ENCODE measurements around the gene GNB1L. TPM values are rescaled to one million over a fixed set of nuclear protein-coding genes. Genes with fewer than 3 reads are reported as not detected.
A peak's percentile ranks its signal among the peaks of the same experiment; 100 is the strongest.

The GNB1L gene
- total and polyA plus RNA-seq, 9 of the 15 experiments (the other 6 are each of a cell fraction or from before 2014, with no cell fraction given): 0.56 to 50.5 (median 10.2) TPM

DNA sequence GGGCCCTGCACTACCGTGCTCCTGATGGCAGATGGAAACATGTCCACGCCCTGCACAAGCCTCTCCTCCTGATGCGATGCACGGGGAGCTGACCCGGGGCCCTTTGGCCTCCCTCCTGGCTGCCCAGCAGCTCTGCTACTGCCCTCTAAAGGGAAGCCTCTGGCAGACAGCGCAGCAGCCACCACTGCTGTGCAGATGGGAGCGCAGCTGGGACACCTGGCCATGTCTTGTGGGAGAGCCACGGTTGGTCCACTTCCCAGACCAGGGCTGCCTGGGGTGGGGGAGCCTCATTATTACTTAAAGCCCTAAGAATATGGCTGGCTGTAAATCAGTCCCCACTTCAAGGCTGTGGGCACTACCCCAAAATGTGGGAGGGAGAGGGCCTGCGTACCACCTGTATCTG, 55.8 kb downstream of the GNB1L start (continued):
- TF ChIP-seq, protein P1, sequence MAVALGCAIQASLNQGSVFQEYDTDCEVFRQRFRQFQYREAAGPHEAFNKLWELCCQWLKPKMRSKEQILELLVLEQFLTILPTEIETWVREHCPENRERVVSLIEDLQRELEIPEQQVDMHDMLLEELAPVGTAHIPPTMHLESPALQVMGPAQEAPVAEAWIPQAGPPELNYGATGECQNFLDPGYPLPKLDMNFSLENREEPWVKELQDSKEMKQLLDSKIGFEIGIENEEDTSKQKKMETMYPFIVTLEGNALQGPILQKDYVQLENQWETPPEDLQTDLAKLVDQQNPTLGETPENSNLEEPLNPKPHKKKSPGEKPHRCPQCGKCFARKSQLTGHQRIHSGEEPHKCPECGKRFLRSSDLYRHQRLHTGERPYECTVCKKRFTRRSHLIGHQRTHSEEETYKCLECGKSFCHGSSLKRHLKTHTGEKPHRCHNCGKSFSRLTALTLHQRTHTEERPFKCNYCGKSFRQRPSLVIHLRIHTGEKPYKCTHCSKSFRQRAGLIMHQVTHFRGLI (CRISPR knock-in tag; IDR thresholded peaks at IDR 0.05): no peak
- TF ChIP-seq ZNF830 (CRISPR knock-in tag; IDR thresholded peaks at IDR 0.05) (no peak), GABPB1 (CRISPR knock-in tag; IDR thresholded peaks at IDR 0.05) (no peak), ZNF184 (CRISPR knock-in tag; IDR thresholded peaks at IDR 0.05) (0 out of 2 replicates have a peak, but pooled peaks have one; percentile 5), ZNF436 (CRISPR knock-in tag; IDR thresholded peaks at IDR 0.05) (no peak), KLF13 (tag; IDR thresholded peaks at IDR 0.05; ENCODE audit: borderline replicate concordance, low read depth) (no peak), EGR1 (conservative IDR thresholded peaks at IDR 0.05) (no peak), TRIM28 (IDR thresholded peaks at IDR 0.05) (no peak), PHB2 (IDR thresholded peaks at IDR 0.05; ENCODE audit: low read depth) (no peak), RAD21 (CRISPR knock-in tag; conservative IDR thresholded peaks at IDR 0.05 in 1 of 2, IDR thresholded peaks at IDR 0.05 in 1 of 2) (peak in 1 of 2 experiments; percentile 44; a peak in 2 of 4 replicates), MTA1 (IDR thresholded peaks at IDR 0.05; ENCODE audit: borderline replicate concordance) (no peak), MAFK (IDR thresholded peaks at IDR 0.05; ENCODE audit: low read length) (no peak), ZNF232 (CRISPR knock-in tag; IDR thresholded peaks at IDR 0.05) (no peak), KLF6 (CRISPR knock-in tag; IDR thresholded peaks at IDR 0.05; ENCODE audit: borderline replicate concordance) (no peak), KLF1 (tag; IDR thresholded peaks at IDR 0.05) (0 out of 2 replicates have a peak, but pooled peaks have one; percentile 11), NEUROD1 (IDR thresholded peaks at IDR 0.05; ENCODE audit: borderline replicate concordance, low read depth, low read length, partially characterized antibody) (no peak), ZNF644 (tag; IDR thresholded peaks at IDR 0.05; ENCODE audit: low read depth) (no peak), SMAD1 (IDR thresholded peaks at IDR 0.05; ENCODE audit: low read depth, low read length, partially characterized antibody) (no peak), POLR2G (IDR thresholded peaks at IDR 0.05; ENCODE audit: low read depth, low read length) (peak; percentile 28; the same call in 1 of the 2 replicates), GABPB2 (CRISPR knock-in tag; conservative IDR thresholded peaks at IDR 0.05) (no peak), ZNF224 (CRISPR knock-in tag; IDR thresholded peaks at IDR 0.05) (no peak), CBX3 (IDR thresholded peaks at IDR 0.05; ENCODE audit: borderline replicate concordance in 1 of 2, low read length in 2 of 2) (no peak), ZNF239 (CRISPR knock-in tag; IDR thresholded peaks at IDR 0.05) (no peak)
- TF ChIP-seq, protein P2, sequence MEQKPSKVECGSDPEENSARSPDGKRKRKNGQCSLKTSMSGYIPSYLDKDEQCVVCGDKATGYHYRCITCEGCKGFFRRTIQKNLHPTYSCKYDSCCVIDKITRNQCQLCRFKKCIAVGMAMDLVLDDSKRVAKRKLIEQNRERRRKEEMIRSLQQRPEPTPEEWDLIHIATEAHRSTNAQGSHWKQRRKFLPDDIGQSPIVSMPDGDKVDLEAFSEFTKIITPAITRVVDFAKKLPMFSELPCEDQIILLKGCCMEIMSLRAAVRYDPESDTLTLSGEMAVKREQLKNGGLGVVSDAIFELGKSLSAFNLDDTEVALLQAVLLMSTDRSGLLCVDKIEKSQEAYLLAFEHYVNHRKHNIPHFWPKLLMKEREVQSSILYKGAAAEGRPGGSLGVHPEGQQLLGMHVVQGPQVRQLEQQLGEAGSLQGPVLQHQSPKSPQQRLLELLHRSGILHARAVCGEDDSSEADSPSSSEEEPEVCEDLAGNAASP (IDR thresholded peaks at IDR 0.05): no peak
- TF ChIP-seq, protein P3, sequence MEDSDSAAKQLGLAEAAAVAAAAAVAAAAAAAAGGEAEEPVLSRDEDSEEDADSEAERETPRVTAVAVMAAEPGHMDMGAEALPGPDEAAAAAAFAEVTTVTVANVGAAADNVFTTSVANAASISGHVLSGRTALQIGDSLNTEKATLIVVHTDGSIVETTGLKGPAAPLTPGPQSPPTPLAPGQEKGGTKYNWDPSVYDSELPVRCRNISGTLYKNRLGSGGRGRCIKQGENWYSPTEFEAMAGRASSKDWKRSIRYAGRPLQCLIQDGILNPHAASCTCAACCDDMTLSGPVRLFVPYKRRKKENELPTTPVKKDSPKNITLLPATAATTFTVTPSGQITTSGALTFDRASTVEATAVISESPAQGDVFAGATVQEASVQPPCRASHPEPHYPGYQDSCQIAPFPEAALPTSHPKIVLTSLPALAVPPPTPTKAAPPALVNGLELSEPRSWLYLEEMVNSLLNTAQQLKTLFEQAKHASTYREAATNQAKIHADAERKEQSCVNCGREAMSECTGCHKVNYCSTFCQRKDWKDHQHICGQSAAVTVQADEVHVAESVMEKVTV (CRISPR knock-in tag; IDR thresholded peaks at IDR 0.05): no peak
- TF ChIP-seq, protein P4, sequence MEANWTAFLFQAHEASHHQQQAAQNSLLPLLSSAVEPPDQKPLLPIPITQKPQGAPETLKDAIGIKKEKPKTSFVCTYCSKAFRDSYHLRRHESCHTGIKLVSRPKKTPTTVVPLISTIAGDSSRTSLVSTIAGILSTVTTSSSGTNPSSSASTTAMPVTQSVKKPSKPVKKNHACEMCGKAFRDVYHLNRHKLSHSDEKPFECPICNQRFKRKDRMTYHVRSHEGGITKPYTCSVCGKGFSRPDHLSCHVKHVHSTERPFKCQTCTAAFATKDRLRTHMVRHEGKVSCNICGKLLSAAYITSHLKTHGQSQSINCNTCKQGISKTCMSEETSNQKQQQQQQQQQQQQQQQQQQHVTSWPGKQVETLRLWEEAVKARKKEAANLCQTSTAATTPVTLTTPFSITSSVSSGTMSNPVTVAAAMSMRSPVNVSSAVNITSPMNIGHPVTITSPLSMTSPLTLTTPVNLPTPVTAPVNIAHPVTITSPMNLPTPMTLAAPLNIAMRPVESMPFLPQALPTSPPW (CRISPR knock-in tag; IDR thresholded peaks at IDR 0.05): no peak
